ENCODE measurements around the gene SLBP.
A peak's percentile ranks its signal among the peaks of the same experiment; 100 is the strongest.

SLBP gene

DNA sequence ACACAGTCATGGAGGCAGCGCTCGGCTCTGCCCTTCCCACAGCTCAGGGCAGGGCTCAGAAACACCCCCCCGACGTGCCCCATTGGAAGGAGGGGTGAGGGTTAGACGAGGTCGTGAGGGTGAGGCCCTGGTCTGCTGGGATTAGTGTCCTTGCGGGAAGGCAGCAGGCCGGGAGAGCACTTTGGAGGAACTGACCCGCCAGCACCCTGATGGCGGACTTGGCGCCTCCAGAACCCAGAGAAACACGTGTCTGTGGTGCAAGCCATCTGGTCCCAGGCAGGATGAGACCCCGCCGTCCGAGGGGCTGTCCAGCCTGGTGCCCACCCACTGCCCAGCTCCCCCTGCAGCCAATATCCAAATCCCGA, 35.5 kb upstream of the SLBP start:
- TF ChIP-seq CREB1 (IDR thresholded peaks at IDR 0.05; ENCODE audit: low read depth) (no peak), YY1 (IDR thresholded peaks at IDR 0.05; ENCODE audit: low read depth) (no peak), NFIC (IDR thresholded peaks at IDR 0.05) (no peak), TEAD4 (IDR thresholded peaks at IDR 0.05) (no peak), USF1 (IDR thresholded peaks at IDR 0.05) (no peak), CEBPB (IDR thresholded peaks at IDR 0.05) (no peak), RAD21 (IDR thresholded peaks at IDR 0.05; ENCODE audit: low read depth) (no peak), FOXM1 (IDR thresholded peaks at IDR 0.05; ENCODE audit: borderline replicate concordance, low read depth) (no peak), TCF12 (IDR thresholded peaks at IDR 0.05; ENCODE audit: low read depth) (no peak), EGR1 (IDR thresholded peaks at IDR 0.05) (no peak), EP300 (IDR thresholded peaks at IDR 0.05; ENCODE audit: borderline replicate concordance) (no peak), ZBTB7A (IDR thresholded peaks at IDR 0.05; ENCODE audit: low read depth) (no peak), TAF1 (IDR thresholded peaks at IDR 0.05; ENCODE audit: low read depth) (no peak), MAX (IDR thresholded peaks at IDR 0.05) (no peak)
- TF ChIP-seq, protein P1, sequence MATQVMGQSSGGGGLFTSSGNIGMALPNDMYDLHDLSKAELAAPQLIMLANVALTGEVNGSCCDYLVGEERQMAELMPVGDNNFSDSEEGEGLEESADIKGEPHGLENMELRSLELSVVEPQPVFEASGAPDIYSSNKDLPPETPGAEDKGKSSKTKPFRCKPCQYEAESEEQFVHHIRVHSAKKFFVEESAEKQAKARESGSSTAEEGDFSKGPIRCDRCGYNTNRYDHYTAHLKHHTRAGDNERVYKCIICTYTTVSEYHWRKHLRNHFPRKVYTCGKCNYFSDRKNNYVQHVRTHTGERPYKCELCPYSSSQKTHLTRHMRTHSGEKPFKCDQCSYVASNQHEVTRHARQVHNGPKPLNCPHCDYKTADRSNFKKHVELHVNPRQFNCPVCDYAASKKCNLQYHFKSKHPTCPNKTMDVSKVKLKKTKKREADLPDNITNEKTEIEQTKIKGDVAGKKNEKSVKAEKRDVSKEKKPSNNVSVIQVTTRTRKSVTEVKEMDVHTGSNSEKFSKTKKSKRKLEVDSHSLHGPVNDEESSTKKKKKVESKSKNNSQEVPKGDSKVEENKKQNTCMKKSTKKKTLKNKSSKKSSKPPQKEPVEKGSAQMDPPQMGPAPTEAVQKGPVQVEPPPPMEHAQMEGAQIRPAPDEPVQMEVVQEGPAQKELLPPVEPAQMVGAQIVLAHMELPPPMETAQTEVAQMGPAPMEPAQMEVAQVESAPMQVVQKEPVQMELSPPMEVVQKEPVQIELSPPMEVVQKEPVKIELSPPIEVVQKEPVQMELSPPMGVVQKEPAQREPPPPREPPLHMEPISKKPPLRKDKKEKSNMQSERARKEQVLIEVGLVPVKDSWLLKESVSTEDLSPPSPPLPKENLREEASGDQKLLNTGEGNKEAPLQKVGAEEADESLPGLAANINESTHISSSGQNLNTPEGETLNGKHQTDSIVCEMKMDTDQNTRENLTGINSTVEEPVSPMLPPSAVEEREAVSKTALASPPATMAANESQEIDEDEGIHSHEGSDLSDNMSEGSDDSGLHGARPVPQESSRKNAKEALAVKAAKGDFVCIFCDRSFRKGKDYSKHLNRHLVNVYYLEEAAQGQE (IDR thresholded peaks at IDR 0.05; ENCODE audit: low read depth): no peak

DNA sequence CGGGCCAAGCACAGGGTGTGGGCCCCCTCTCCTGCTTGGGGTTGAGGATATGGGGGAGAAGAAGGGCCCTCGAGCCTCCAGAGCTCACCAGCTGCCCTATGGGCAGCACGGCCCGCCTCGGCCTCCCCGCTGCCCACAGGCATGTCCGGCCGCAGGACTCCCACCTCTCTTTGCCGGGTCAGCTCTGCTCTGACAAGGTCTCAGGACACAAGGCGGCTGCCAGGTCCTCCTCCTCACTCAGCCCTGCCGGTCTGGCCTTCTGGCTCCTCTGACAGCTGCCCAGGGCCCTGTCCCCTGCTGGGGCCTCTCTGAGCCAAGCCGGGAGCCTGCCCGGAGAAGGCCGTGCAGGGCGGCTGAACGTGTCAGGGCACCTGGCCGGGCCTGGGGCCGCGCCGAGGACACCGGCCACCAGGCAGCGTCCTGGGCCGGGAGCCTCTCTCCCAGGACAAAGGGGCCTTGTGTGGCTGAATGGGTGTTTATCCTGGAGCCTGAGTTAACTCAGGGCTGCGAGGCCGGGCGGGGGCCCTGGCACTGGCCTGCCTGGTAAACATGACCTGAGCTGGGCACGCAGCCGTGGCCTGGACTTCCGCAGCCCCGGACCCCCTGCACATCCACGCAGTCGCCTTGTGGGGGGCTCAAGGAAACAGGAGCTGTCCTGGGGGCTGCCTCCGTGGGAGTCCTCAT, 34.9 kb upstream of the SLBP start:
- TF ChIP-seq CREB1 (IDR thresholded peaks at IDR 0.05; ENCODE audit: low read depth) (no peak), FOXM1 (IDR thresholded peaks at IDR 0.05; ENCODE audit: borderline replicate concordance, low read depth) (no peak), TCF12 (IDR thresholded peaks at IDR 0.05; ENCODE audit: low read depth) (no peak)

DNA sequence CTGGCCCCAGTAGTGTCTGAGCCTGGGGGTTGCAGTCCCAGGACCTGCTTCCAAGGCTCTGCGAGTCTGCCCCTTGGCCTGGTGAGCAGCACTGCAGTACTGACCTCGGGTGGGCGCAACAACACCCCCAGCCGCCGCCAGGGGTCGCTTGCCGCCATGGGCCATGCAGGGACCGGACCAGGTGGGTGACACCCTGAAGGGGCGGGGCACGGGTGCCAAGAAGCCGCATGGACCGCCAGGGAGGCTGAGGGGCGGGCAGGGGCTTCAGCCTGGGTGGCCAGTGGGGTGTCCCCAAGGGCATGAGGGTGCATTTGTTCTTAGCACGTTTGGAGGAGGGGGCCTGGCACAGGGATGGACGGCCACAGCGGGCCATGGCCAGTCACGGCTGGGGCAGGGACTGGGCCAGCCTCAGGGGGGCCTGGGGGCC, 34.2 kb upstream of the SLBP start:
- no peak for TF ChIP-seq TCF12 (IDR thresholded peaks at IDR 0.05; ENCODE audit: low read depth)

- TF ChIP-seq CREB1 (IDR thresholded peaks at IDR 0.05; ENCODE audit: low read depth) (no peak), TCF12 (IDR thresholded peaks at IDR 0.05; ENCODE audit: low read depth) (0 out of 2 replicates have a peak, but pooled peaks have one; percentile 26), TEAD4 (IDR thresholded peaks at IDR 0.05) (no peak)
Observed at GRCh38 chr4:1745697-1746096, 33.6 kb upstream of the SLBP start.

DNA sequence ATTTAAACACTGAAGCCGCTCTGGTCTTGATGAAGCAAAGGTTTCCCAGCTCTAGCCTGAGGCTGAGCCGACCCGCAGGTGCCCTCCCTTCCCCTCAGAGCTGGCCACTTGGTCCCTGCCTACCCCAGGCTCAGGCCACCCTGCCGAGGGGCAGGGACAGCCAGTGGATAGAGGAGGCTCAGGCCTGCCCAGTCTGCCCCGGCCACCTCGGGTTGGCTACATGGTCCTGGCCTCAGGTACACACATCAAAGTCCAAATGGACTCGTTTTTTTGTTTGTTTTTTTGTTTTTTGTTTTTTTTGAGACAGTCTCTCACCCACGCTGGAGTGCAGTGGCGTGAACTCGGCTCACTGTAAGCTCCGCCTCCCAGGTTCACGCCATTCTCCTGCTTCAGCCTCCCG, 33.0 kb upstream of the SLBP start:
- no peak for TF ChIP-seq USF1 (IDR thresholded peaks at IDR 0.05)
- no peak for TF ChIP-seq EGR1 (IDR thresholded peaks at IDR 0.05)
- no peak for TF ChIP-seq ZBTB7A (IDR thresholded peaks at IDR 0.05; ENCODE audit: low read depth)

- TF ChIP-seq EP300 (IDR thresholded peaks at IDR 0.05; ENCODE audit: borderline replicate concordance) (no peak), EGR1 (IDR thresholded peaks at IDR 0.05) (no peak), CEBPB (IDR thresholded peaks at IDR 0.05) (no peak), NFIC (IDR thresholded peaks at IDR 0.05) (no peak), USF1 (IDR thresholded peaks at IDR 0.05) (no peak), CREB1 (IDR thresholded peaks at IDR 0.05; ENCODE audit: low read depth) (no peak)
Observed at GRCh38 chr4:1744552-1744951, 32.4 kb upstream of the SLBP start.

GRCh38 chr4:1743975-1744374, 31.9 kb upstream of the SLBP start:
- TF ChIP-seq FOXM1 (IDR thresholded peaks at IDR 0.05; ENCODE audit: borderline replicate concordance, low read depth): no peak
- no peak for TF ChIP-seq ZBTB7A (IDR thresholded peaks at IDR 0.05; ENCODE audit: low read depth)
- TF ChIP-seq USF1 (IDR thresholded peaks at IDR 0.05): no peak
- TF ChIP-seq, protein P1 (IDR thresholded peaks at IDR 0.05; ENCODE audit: low read depth): no peak
- no peak for TF ChIP-seq YY1 (IDR thresholded peaks at IDR 0.05; ENCODE audit: low read depth)
- TF ChIP-seq TAF1 (IDR thresholded peaks at IDR 0.05; ENCODE audit: low read depth): no peak
- TF ChIP-seq EP300 (IDR thresholded peaks at IDR 0.05; ENCODE audit: borderline replicate concordance): no peak
- TF ChIP-seq RAD21 (IDR thresholded peaks at IDR 0.05; ENCODE audit: low read depth): no peak
- no peak for TF ChIP-seq TCF12 (IDR thresholded peaks at IDR 0.05; ENCODE audit: low read depth)
- TF ChIP-seq NFIC (IDR thresholded peaks at IDR 0.05): no peak
- no peak for TF ChIP-seq EGR1 (IDR thresholded peaks at IDR 0.05)
- TF ChIP-seq TEAD4 (IDR thresholded peaks at IDR 0.05): no peak
- no peak for TF ChIP-seq CEBPB (IDR thresholded peaks at IDR 0.05)
- TF ChIP-seq CREB1 (IDR thresholded peaks at IDR 0.05; ENCODE audit: low read depth): no peak
- no peak for TF ChIP-seq MAX (IDR thresholded peaks at IDR 0.05)

Measured in Ishikawa (cell line).